ENCODE data around the gene CARMIL1. TPM values are rescaled to one million over a fixed set of nuclear protein-coding genes. Genes with fewer than 3 reads are reported as not detected.
"Not testable (repeated sequence)": the region's sequence is repeated elsewhere in the genome, so short reads cannot be mapped to it uniquely, and the experiment has no call there.

The CARMIL1 gene
- total RNA-seq, 1 donor from 2014 or later: 21.7 TPM

- no peak for DNase-seq (ENCODE audit: low spot score)
Observed at GRCh38 chr6:25277386-25277785, 1.8 kb upstream of the CARMIL1 start.

- DNase-seq (ENCODE audit: low spot score): no peak
Observed at GRCh38 chr6:25277857-25278256, 1.3 kb upstream of the CARMIL1 start.

GRCh38 chr6:25278261-25278913 lies 787 bp upstream of the CARMIL1 start:
- DNase-seq (ENCODE audit: low spot score): no peak

GRCh38 chr6:25279748-25280343 lies 672 bp downstream of the CARMIL1 start:
- DNase-seq (ENCODE audit: low spot score): no peak

GRCh38 chr6:25280344-25281074 lies 1.3 kb downstream of the CARMIL1 start:
- DNase-seq (ENCODE audit: low spot score): peak; percentile 43

GRCh38 chr6:25286891-25287290 lies 7.7 kb downstream of the CARMIL1 start:
- no peak for DNase-seq (ENCODE audit: low spot score)

GRCh38 chr6:25287941-25288340 lies 8.8 kb downstream of the CARMIL1 start:
- no peak for DNase-seq (ENCODE audit: low spot score)

- DNase-seq (ENCODE audit: low spot score): no peak
Observed at GRCh38 chr6:25288518-25288917, 9.3 kb downstream of the CARMIL1 start.

GRCh38 chr6:25290306-25291060 lies 11.3 kb downstream of the CARMIL1 start:
- no peak for DNase-seq (ENCODE audit: low spot score)

GRCh38 chr6:25292384-25292783 lies 13.2 kb downstream of the CARMIL1 start:
- no peak for DNase-seq (ENCODE audit: low spot score)

GRCh38 chr6:25295651-25296050 lies 16.5 kb downstream of the CARMIL1 start:
- no peak for DNase-seq (ENCODE audit: low spot score)

- DNase-seq (ENCODE audit: low spot score): peak; percentile 28
Observed at GRCh38 chr6:25296217-25296905, 17.2 kb downstream of the CARMIL1 start.

- DNase-seq (ENCODE audit: low spot score): peak; percentile 83
Observed at GRCh38 chr6:25297039-25297441, 17.9 kb downstream of the CARMIL1 start.

GRCh38 chr6:25297823-25298522 lies 18.8 kb downstream of the CARMIL1 start:
- DNase-seq (ENCODE audit: low spot score): peak; percentile 63

GRCh38 chr6:25298523-25298865 lies 19.3 kb downstream of the CARMIL1 start:
- DNase-seq (ENCODE audit: low spot score): not testable (repeated sequence)

- no peak for DNase-seq (ENCODE audit: low spot score)
Observed at GRCh38 chr6:25301362-25301761, 22.2 kb downstream of the CARMIL1 start.

- DNase-seq (ENCODE audit: low spot score): peak; percentile 74
Observed at GRCh38 chr6:25302151-25302550, 23.0 kb downstream of the CARMIL1 start.

- peak; percentile 64 for DNase-seq (ENCODE audit: low spot score)
Observed at GRCh38 chr6:25302677-25303128, 23.5 kb downstream of the CARMIL1 start.

GRCh38 chr6:25303254-25303653 lies 24.1 kb downstream of the CARMIL1 start:
- DNase-seq (ENCODE audit: low spot score): no peak

- DNase-seq (ENCODE audit: low spot score): no peak
Observed at GRCh38 chr6:25306379-25306778, 27.2 kb downstream of the CARMIL1 start.
